Posterior cingulate gyrus (tissue), 11 donors: ENCODE results near the gene SLC22A7.

ENCODE experiments used
- DNase-seq, 10 donors: peaks; one replicate each; pipeline versions ENCODE4 v3.0.0 to v3.0.0-alpha.2; 2020 to 2021; ENCODE audit warnings: mixed read lengths in 3 of 10
- intact Hi-C: fragments of 100-400 bp; cut with DNase I; formaldehyde crosslinking; loops from one replicate; pipeline ENCODE4 v1.15.1; 2023

The SLC22A7 gene

DNA sequence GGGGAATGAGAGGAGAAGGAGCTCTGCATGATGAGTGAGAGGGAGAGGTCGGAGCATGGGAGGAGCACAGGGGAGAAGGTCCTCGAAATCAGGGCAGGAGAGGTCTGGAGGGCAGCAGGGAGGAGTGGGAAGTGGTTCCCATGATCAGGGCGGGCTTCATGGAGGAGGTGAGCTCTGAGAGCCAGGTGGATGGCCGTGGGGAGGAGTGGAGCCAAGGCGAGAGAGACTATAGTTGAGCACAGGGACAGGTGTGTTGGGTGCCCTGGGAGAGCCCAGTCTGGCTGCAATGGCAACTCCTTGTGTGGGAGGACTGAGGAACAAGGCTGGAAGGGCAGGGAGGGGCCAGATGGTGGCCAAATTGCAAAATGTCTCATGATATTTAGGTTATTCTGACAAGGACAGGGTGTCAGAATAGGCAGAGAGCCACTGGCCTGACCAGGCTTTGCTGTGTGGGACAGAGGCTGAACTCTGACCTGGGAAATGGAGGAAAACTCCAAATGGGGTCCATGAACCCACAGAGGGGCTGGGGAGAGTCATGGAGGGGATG lies 33.4 kb upstream of the SLC22A7 start:
- intact Hi-C loops, result loop anchor here (10.0 kb wide), 1 partner anchor 240 kb away; no protein-coding TSS in a partner anchor
- no peak for DNase-seq

DNA sequence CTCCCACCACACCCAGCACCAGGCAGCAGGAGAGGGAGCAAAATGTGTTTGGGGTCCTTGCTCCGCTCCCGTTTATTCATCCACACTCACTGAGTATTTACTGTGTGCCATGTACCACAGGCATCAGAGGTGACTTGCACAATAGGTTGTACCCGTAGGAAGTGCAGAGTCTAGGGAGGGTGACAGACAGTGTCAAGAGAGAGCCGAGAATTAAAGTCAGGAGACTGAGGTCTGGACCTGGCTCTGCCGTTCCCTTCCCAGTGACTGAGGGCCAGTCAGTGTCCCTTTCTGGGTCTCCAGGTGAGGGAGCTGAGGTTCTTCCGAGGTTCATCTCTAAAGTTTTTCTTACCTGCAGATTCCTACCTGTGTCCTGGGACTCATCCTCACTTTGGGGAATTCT lies 32.5 kb upstream of the SLC22A7 start:
- no peak for DNase-seq
- intact Hi-C loops, result loop anchor here (10.0 kb wide), 1 partner anchor 239 kb away; no protein-coding TSS in a partner anchor

DNA sequence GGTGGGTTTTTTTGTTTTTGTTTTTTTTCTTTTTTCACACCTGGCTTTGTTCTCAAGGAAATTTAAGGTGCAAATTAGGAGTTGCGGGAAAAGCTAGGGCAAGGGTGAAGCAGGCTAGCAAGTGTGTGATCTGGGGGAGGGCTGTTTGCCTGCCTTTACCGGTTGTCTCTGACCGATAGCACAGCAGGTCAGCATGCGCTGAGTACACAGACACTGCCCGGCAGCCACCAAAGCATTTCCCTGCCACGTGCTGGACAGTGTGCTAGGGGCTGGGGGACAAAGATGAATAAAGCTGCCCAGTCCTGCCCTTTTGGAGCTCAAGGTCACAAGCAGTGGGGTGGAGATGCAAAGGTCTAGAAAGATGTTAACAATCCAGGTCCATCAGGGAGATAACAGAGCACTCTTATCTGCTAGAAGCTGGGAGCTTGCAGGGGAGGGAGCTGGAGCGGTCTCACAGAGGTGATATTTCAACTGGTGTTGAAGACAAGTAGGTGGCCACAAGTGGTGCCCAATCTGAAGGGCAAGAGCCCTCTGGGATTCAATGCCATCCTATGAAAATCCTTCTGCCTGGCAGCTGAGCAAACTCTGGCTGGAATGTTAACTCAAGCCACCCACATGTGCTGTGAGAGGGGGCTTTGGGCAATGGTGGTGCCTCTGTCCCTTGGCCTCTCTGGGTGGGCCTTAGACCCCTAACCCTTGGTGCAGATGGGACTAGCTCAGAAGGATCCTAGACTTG lies 30.3 kb upstream of the SLC22A7 start:
- DNase-seq, result no peak
- intact Hi-C loops, result loop anchor here (10.0 kb wide), 1 partner anchor 237 kb away; no protein-coding TSS in a partner anchor

DNA sequence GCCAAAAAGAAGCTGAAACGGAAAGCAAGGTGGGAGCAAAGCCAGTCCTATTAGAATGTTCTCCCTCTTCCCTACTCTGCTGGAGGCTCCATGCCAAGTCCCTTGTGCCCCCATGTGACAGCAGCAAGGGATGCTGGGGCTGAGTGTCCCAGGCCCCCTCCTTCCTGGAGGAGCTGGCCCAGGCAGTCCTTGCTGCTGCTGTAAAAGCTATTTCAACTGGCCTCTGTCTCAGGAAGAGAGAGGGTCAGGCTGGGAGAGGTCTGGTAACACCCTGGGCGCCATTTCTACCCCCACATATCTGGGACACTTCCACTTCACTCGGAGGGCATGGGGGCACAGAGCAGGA lies 29.7 kb upstream of the SLC22A7 start:
- peak; percentile 56 to 96 (median 76) for DNase-seq
- intact Hi-C loops, result loop anchor here (10.0 kb wide), 1 partner anchor 236 kb away; no protein-coding TSS in a partner anchor

DNA sequence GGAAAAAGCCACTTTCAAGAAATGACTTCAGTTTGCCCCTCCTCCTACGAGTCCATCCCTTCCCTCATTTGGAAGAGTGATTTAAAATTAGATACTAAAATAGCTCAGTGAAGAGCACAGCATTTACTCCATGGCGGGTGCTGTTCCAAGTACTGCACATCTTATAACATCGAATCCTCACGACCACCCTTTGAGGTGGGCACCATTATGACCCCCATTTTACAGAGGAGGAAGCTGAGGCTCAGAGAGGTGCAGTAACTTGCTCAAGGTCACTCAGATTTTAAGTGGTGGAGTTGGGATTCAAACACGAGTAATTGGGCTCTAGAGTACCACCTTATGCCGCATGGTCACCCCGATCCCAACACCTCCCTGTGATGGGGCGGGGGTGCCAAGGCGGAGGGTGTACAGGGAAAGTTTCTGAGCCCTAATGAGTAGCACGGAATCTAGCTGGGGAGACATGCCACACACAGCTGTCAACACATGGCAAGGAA lies 29.2 kb upstream of the SLC22A7 start:
- peak in 2 of 10 donors; percentile 39 to 68 for DNase-seq
- intact Hi-C loops, result loop anchor here (10.0 kb wide), 1 partner anchor 236 kb away; no protein-coding TSS in a partner anchor

DNA sequence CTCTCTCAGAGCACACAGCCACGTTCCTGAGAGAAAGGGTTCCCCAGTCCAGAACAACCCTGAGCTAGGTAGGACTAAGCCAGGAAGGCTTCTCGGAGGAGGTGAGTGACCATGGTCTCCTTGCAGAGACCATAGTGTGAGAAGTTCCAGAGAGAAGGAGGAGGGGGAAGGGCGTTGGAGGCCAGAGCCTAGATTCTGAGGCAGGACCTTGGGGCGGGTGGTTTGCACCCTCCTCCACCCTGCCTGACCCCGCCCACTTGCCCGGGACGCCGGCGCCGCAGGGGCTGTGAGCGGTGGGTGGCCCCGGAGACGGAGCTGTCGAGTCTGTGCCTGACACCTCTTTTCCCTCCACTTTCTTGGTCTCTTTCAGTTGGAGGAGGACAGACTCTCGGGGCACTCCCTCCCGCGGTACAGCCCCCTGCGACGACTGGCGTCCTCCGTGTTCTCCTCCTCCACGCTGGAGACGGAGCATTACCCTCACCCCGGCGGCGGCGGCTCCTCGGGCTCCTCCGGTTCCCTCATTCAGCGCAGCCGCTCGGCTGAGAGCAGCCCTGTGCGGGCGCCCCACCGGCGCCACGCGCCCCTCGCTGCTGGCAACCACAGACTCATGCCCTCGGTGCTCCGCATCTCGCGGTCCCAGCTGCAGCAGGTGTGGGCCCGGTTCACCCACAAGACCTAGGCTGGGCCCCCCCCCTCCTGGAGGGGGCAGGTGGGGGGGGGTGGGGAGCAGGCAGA lies 28.6 kb upstream of the SLC22A7 start:
- intact Hi-C loops, result loop anchor here (10.0 kb wide), 1 partner anchor 235 kb away; no protein-coding TSS in a partner anchor
- peak in 3 of 10 donors; percentile 43 to 84 (median 71) for DNase-seq

DNA sequence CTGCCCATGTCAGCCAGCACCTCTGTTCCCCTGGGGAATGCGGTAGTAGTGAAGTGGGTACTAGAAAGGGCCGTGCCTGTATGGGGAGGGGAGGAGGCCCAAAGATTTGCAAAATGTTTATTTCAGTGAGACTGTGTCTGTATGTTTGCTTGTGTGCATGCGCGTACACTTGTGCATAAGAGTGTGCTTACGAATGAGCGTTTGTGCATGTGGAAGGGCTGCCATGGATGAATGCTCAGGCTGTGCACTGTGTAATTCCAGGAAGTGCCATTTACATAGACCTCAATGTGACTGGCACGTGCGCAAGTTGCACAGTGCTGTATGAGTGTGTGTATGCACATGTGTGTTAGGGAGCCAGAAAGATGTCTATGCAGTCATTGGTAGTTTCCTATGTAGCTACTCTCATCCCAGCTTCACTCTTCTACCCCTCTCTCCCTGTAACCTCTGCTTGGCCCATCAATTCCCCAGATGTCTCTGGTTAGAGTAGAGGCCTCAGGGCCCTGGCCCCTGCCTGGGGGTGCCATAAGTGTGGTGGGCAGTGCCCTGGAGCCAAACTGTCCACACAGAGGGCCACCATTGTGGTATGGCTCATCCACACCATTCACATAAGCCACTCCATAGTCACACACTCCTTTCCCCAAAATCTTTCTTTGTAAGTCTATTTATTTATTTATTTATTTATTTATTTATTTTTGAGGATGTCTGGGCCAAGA lies 26.8 kb upstream of the SLC22A7 start:
- DNase-seq, result peak in 3 of 10 donors; percentile 14 to 61 (median 51)
- intact Hi-C loops, result no loop called here

DNA sequence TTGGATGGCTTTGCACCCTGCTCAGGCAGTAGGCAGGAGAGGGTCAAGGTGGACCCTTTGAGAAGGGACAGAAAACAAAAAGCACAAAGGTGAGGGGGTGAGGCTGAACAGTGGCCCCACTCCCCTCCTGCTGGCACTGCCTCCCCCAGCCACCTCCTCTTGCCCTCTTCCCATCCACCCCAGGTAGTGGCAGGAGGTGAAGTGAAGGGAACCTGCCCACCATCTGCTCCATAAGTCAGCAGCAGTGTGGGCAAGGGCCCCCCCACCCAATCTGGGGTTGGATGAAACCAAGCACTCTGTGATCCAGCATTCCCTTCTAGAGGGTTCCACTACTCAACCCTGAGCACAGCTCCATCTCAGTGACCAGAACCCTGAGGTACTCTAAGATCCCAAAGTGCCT lies 26.1 kb upstream of the SLC22A7 start:
- intact Hi-C loops, result no loop called here
- peak in 1 of 10 donors; percentile 64 for DNase-seq

DNA sequence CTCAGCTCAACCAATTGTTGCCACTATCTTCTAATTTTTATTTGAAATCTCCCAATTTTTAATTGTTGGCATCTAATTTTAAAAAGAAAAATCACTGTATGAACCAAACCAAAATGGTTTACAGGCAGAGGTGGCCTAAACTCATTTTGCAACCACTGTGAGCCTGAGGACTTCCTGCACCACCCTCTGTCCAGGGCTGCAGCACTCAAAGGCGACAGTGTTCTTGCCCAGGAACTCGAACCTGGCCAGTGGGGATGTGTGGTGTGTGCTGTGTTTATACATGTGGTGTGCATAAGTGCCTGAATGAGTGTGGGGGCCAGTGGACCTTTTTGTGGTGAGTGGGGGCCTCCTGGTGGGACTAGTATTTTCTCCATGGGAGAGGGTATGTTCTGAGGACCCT lies 24.4 kb upstream of the SLC22A7 start:
- peak in 1 of 10 donors; percentile 23 for DNase-seq
- intact Hi-C loops, result no loop called here

DNA sequence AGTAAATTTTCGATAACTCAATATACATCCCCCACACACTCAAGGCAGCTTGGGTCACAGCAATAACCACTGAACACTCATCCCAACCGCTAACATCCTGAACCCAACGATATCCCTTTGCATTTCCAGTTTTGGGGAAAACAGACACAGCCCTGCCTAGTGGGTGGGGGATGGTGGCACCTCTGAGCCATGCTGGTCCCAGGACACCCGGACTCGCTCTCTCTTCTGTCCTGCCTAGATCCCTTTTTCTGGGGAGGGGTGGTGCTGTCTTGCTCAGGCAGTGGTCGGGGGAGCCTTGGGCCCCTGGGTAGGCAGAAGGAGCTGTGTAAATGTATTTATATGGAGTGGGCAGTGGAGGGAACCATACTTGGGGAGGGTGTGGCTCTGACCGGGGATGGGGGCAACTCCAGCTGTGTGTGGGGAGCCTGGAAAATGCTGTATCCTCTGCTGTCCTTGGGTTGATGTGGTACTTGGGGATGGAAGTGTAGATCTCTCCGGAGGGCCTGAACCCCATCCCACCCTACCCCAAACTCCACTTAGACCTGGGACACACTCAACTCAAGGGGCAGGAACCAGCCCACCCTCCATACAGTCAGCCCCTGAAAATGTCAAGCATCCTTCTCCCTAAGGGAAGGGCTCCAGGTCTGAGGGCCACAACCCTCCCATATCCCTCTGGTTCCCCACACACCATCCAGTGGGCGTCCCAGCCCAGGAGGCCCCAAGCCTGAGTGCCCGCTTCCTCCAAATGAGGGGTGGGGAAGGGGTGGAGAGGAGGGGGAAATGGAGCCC lies 23.7 kb upstream of the SLC22A7 start:
- DNase-seq, result peak in 3 of 10 donors; percentile 30 to 49 (median 47)
- intact Hi-C loops, result no loop called here

DNA sequence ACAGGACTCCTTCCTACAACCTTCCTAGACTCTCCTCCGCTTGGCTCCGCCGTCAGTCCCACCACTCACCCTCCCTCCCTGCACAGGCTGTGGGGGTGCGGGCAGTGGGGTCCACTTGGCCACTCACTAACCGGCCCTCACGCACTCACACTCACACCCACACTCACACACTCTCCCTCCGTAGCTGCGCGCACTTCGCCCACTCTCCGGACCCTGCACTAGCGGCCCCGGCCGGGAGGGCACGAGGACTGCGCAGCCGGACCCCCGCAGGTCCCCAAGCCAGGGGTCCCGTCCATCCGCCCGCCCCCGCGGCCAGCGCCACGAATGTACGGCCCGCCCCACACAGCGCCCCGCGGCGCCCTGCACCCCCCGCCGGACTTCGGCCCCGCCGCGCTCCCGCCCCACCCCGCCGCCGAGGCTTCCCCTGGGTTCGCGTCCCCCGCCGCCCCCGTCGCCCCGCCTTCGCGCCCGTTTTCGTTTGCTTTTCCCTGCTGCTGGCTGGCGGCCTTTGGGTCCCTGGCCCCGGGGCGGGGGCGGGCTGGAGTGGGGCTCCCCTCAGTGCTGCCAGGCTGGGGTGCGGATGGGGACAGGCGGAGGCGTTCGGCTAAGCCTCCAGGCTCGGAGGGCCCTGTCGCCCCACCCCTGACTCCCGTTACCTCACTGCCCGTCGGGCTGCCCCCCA lies 23.0 kb upstream of the SLC22A7 start:
- intact Hi-C loops, result no loop called here
- DNase-seq, result peak in 4 of 10 donors; percentile 21 to 84 (median 70)

DNA sequence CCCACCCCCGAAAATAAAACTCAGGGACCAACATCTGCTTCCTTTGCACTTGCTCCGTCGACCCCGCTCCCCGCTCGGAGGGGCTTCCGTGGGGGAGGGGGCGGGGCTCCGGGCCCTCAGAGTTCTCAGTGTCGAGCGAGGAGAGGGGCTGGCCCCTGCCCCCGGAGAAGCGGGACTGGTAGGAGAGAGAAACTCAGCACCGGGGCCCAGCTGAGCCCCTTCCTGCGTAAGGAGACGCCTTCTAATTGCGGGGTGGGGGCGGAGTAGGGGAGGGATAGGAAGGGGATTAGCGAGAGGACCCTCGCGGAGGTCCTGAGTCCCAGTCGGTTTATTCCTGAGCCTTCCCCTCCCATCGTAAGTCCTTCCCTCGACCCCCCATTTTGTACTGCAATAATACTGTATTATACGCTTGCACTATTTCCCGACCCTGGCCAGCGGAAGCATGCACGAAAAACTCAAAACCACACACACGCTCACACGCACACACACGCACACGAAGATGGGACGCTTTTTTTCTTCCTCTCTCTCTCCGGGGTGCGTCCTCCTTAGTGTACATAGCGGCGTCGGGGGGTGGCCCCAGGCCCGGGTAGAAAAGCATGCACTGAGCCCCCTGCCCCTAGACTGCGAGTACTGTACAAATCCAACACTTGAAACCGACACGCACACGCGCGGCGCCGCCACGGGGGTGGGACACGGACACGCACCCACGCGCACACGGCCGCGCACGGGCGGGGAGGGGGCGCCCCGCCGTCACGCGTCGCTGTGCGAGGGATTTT lies 22.1 kb upstream of the SLC22A7 start:
- intact Hi-C loops, result no loop called here
- DNase-seq, result peak in 3 of 10 donors; percentile 63 to 78 (median 78)

DNA sequence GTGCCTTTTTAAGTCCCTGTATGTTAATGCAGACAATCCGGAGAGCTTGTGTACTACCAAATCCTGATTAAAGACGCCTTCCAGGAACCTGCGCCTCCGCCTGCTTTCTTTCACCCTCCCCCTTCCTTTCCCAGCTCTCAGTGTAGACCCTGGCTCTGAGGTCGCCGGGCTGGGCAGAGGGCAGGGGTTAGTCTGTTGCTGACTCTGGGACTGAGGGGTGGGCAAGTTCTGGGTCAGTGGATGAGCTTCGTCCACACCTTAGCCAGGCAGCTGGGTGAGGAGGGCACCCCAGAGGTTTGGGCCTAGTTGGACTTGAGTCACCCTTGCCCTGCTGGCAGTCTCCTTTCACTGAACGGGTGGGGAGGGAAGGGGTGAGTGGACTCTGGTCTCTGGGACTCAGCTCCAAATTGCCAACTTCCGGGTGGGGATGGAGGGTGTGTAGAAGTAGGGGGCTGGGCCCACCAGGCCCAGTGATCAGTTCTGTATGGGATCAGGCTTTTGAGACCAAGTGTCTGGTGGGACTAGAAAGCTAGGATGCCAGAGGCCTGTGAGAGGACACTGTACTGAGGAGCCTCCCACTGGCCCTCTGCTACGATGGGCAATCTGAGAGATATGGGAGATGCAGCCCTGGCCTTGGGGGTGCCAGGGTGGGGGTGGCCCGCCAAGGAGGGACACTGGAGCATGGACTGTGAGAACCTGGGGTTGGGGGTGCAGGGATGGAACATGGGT lies 21.3 kb upstream of the SLC22A7 start:
- DNase-seq, result peak in 3 of 10 donors; percentile 57 to 66 (median 58)
- intact Hi-C loops, result no loop called here

DNA sequence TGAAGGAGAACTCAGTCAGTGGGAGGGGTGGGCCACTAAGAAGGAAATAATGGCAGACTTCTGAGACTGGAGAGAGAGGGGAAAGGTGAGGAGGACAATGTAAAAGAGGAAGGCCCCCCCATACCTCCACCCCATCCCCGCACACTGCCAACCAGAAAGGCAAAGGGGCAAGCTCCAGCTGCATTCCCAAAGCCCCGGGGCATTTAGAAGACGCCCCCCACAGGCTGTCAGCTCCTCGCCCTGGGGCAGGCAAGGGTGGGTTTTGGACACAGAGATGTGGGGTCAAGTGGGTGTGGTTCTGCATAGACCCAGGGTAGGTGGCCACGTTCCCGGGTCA lies 20.8 kb upstream of the SLC22A7 start:
- intact Hi-C loops, result no loop called here
- peak in 1 of 10 donors; percentile 71 for DNase-seq

DNA sequence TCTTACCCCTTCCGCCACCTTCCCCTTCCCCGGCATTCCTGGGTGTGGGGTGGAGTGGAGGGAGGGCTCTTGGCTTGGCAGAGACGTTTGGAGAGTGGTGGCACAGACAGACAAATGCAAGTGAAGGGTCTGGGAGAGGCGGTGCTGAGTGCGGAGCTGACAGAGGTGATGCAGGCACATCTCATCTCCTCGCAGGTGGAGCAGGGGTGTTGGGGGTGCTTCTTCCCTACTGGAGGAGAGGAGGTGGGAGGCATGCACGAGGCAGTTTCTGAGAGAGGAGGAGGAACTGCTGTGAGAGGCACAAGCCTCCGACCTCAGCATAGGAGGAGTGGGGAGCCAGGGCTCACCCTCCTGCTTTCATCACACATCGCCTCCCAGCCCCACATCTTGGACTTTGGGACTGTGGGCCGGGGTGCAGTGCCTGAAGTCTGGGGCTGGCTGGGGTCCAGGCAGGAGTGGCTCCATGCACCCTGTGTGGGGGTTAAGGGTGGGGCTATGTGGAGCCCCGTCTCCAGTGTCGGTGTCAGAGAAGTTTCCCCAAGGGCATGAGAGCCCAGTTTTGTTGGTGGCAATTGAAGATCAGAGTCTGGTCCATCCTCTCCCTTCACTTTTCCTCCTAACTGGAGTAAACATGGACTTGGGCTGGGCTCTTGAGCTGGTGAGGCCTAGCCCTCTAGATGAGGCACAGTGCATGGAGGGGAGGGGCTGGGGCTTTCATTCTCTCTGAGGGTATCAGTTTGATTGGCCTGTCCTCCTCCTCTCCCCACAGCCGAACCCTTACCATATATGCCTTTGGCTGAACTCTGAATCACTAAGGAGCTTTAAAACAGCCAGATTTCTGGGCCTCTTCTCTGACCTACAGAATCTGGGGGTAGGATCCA lies 20.2 kb upstream of the SLC22A7 start:
- intact Hi-C loops, result no loop called here
- peak in 3 of 10 donors; percentile 47 to 63 (median 62) for DNase-seq

DNA sequence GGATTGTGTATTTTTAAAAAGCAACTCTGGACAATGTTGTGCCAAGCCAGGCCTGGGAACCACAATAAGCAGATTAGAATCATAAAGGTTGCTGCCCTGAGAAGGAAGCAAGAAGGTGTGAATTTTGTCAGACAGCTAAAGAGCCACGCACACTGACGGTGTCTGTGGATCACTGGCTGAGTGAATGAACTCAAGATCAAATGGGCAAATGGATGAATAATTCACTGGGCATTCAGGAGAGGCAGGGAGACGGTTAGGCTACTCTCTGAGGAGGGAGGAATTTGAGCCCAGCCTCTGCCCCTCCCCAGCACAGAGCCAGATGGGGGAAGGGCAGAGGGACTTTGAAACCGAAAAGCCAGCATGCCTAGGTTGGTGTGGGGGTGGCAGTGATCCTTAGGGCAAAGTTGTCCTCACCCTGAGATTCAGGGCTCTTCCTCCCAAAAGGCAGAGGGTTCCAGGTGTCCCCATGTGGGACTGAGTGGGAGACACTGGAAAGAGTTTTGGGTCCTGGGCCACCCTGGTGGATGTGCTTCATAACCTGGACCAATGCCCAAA lies 19.5 kb upstream of the SLC22A7 start:
- DNase-seq, result peak in 1 of 10 donors; percentile 4
- intact Hi-C loops, result no loop called here
